ENCODE data around the gene EYS.

- TF ChIP-seq NONO (IDR thresholded peaks at IDR 0.05; ENCODE audit: low read depth in 2 of 2, low read length in 1 of 2) = no peak
- TF ChIP-seq JUNB (CRISPR knock-in tag; conservative IDR thresholded peaks at IDR 0.05) = no peak
- no peak for TF ChIP-seq ZBTB7A (IDR thresholded peaks at IDR 0.05; ENCODE audit: borderline replicate concordance, control insufficient read depth, low read depth, low read length)
- no peak for TF ChIP-seq TRIM28 (IDR thresholded peaks at IDR 0.05)
- no peak for TF ChIP-seq BRF1 (IDR thresholded peaks at IDR 0.05; ENCODE audit: borderline replicate concordance, extremely low read depth, insufficient read length)
- TF ChIP-seq RERE (CRISPR knock-in tag; IDR thresholded peaks at IDR 0.05; ENCODE audit: borderline replicate concordance) = no peak
- no peak for TF ChIP-seq HES1 (IDR thresholded peaks at IDR 0.05; ENCODE audit: low read depth)
- TF ChIP-seq SAFB2 (IDR thresholded peaks at IDR 0.05; ENCODE audit: borderline replicate concordance, low read depth, low read length, severe bottlenecking) = no peak
- no peak for TF ChIP-seq CTCF (IDR thresholded peaks at IDR 0.05 in 2 of 3, conservative IDR thresholded peaks at IDR 0.05 in 1 of 3; ENCODE audit: insufficient read depth in 2 of 3, low read depth in 1 of 3, low read length in 3 of 3)
- TF ChIP-seq PML (IDR thresholded peaks at IDR 0.05; ENCODE audit: low read length) = no peak
Observed at GRCh38 chr6:64831680-64832079, 875.3 kb downstream of the EYS start.
